GM18870 (cell line): ENCODE data around the gene OPN1MW.
"Not testable (repeated sequence)": the region's sequence is repeated elsewhere in the genome, so short reads cannot be mapped to it uniquely, and the experiment has no call there.

ENCODE experiments used
- ATAC-seq: cut with Tn5 transposase; IDR thresholded peaks from one replicate; pipeline ENCODE4 v1.9.1; 2021; ENCODE audit warnings: moderate library complexity; ENCODE audit not compliant: unreplicated experiment

The OPN1MW gene

GRCh38 chrX:154182296-154182695 is at the start of gene OPN1MW:
TSS of gene OPN1MW (plus strand) at chrX:154182596. CDS start at chrX:154182678, 82 bp downstream.
- ATAC-seq = not testable (repeated sequence)

GRCh38 chrX:154135458-154136229 is 46.8 kb upstream of the OPN1MW start:
- ATAC-seq = no peak

- ATAC-seq = no peak
Measured at GRCh38 chrX:154136627-154137161, 45.7 kb upstream of the OPN1MW start.

- ATAC-seq = no peak
Measured at GRCh38 chrX:154138857-154139256, 43.5 kb upstream of the OPN1MW start.

- ATAC-seq = no peak
Measured at GRCh38 chrX:154140206-154140605, 42.2 kb upstream of the OPN1MW start.

GRCh38 chrX:154140742-154141141 is 41.7 kb upstream of the OPN1MW start:
- ATAC-seq = no peak

- ATAC-seq = no peak
Measured at GRCh38 chrX:154142386-154142785, 40.0 kb upstream of the OPN1MW start.

GRCh38 chrX:154142950-154143745 is 39.2 kb upstream of the OPN1MW start:
- no peak for ATAC-seq

- ATAC-seq = not testable (repeated sequence)
Measured at GRCh38 chrX:154144010-154144409, 38.4 kb upstream of the OPN1MW start, which contains the start of gene OPN1LW. TSS of gene OPN1LW (plus strand) at chrX:154144243. CDS start at chrX:154144284, 41 bp downstream.

GRCh38 chrX:154151030-154151429 is 31.4 kb upstream of the OPN1MW start:
- ATAC-seq = not testable (repeated sequence)

- ATAC-seq = not testable (repeated sequence)
Measured at GRCh38 chrX:154156221-154156620, 26.2 kb upstream of the OPN1MW start.

GRCh38 chrX:154157207-154157606 is 25.2 kb upstream of the OPN1MW start:
- not testable (repeated sequence) for ATAC-seq

GRCh38 chrX:154159345-154159744 is 23.1 kb upstream of the OPN1MW start:
- not testable (repeated sequence) for ATAC-seq

GRCh38 chrX:154164902-154165301 is 17.5 kb upstream of the OPN1MW start:
- ATAC-seq = not testable (repeated sequence)

GRCh38 chrX:154168384-154168783 is 14.0 kb upstream of the OPN1MW start:
- not testable (repeated sequence) for ATAC-seq

- ATAC-seq = not testable (repeated sequence)
Measured at GRCh38 chrX:154172535-154172943, 9.9 kb upstream of the OPN1MW start.

- ATAC-seq = not testable (repeated sequence)
Measured at GRCh38 chrX:154174356-154174755, 8.0 kb upstream of the OPN1MW start.

- ATAC-seq = not testable (repeated sequence)
Measured at GRCh38 chrX:154183794-154184193, 1.4 kb downstream of the OPN1MW start.

- ATAC-seq = not testable (repeated sequence)
Measured at GRCh38 chrX:154192846-154193245, 10.4 kb downstream of the OPN1MW start.

- ATAC-seq = not testable (repeated sequence)
Measured at GRCh38 chrX:154194316-154194715, 11.9 kb downstream of the OPN1MW start.

GRCh38 chrX:154196466-154196865 is 14.1 kb downstream of the OPN1MW start:
- not testable (repeated sequence) for ATAC-seq
